HCT116 (cell line): ENCODE results near the gene SPR. TPM values are rescaled to one million over a fixed set of nuclear protein-coding genes. Genes with fewer than 3 reads are reported as not detected.

Experiments used
- ATAC-seq: fragments of 200-7000 bp; cut with Tn5 transposase; 2 replicates; pipeline ENCODE4 v1.9.1; 2020; ENCODE audit warnings: mild to moderate bottlenecking, moderate library complexity
- BruUV-seq: library from RNA; stranded (reverse); fragments of 400-500 nt; replicated peaks from 2 replicates; lab custom pipeline; 2021; lab: Mats Ljungman, UMichigan
- CTCF ChIA-PET: fragments of 300-600 bp; sonication (Branson Sonifier 250); formaldehyde crosslinking; loops from one replicate; lab custom pipeline; 2021; ENCODE audit warnings: antibody characterized with exemption; lab: Charles Lee
- POLR2A ChIA-PET: fragments of 300-600, 350-600 bp; sonication (Branson Sonifier 250); formaldehyde crosslinking; loops from one replicate; lab custom pipeline; 2021; ENCODE audit warnings: antibody characterized with exemption; lab: Charles Lee
- RAD21 ChIA-PET, 2 experiments: fragments of 300-600 bp; sonication (Branson Sonifier 250); formaldehyde crosslinking; loops; one replicate each; lab custom pipeline; 2023; ENCODE audit warnings: low total read pairs in 2 of 2; ENCODE audit not compliant: uncharacterized antibody in 2 of 2, unreplicated experiment in 2 of 2, low non-redundant PET in 1 of 2; lab: Charles Lee
- DNase-seq: peaks from one replicate; pipeline ENCODE4 v3.0.0-alpha.2; 2010; ENCODE audit warnings: low read depth, low spot score
- H2AFZ ChIP-seq: fragments of 200-600 bp; shearing (Covaris generic), sonication (generic); 2 replicates; pipeline ENCODE4 v1.6.1; 2017; ENCODE audit warnings: low read depth, mixed run types, mixed read lengths, antibody characterized with exemption, low read length; ENCODE audit not compliant: poor library complexity, severe bottlenecking
- H3K27ac ChIP-seq: 2 replicates; pipeline ENCODE4 v1.5.1; 2012; ENCODE audit warnings: low read depth, low read length
- H3K27me3 ChIP-seq: fragments of 200-600 bp; sonication (generic); 2 replicates; pipeline ENCODE4 v1.6.1; 2016; ENCODE audit warnings: mixed run types, low read length, mixed read lengths; ENCODE audit not compliant: insufficient read depth
- H3K36me3 ChIP-seq, 2 experiments: fragments of 200-500 bp in 1 of 2; fragments of 200-600 bp in 1 of 2; sonication (Bioruptor generic) in 1 of 2; sonication (generic) in 1 of 2; 2 replicates each; pipeline versions ENCODE4 v1.5.1 to v1.6.1; 2014 to 2016; ENCODE audit warnings: low read length in 2 of 2, inconsistent platforms in 1 of 2, mixed read lengths in 1 of 2, mixed run types in 1 of 2; ENCODE audit not compliant: insufficient read depth in 2 of 2, control insufficient read depth in 1 of 2
- H3K4me1 ChIP-seq, 2 experiments: fragments of 200-600 bp in 1 of 2; sonication (generic) in 1 of 2; 2 replicates each; pipeline versions ENCODE4 v1.5.1 to v1.6.1; 2012 to 2017; ENCODE audit warnings: low read length in 2 of 2, inconsistent platforms in 1 of 2, mild to moderate bottlenecking in 1 of 2, mixed read lengths in 1 of 2, mixed run types in 1 of 2, moderate library complexity in 1 of 2; ENCODE audit not compliant: insufficient read depth in 2 of 2, control insufficient read depth in 1 of 2
- H3K4me2 ChIP-seq: fragments of 200-600 bp; sonication (generic); 2 replicates; pipeline ENCODE4 v1.6.1; 2017; ENCODE audit warnings: mixed run types, low read length, mixed read lengths
- H3K4me3 ChIP-seq, 2 experiments: fragments of 200-600 bp in 1 of 2; sonication (generic) in 1 of 2; replicated peaks in 1 of 2; 2 replicates each; pipeline ENCODE4 v1.5.1; 2011 to 2016; ENCODE audit warnings: low read length in 2 of 2, control low read depth in 1 of 2, low read depth in 1 of 2, mild to moderate bottlenecking in 1 of 2, mixed read lengths in 1 of 2, mixed run types in 1 of 2
- H3K79me2 ChIP-seq: fragments of 200-600 bp; sonication (generic); 2 replicates; pipeline ENCODE4 v1.6.1; 2017; ENCODE audit warnings: mild to moderate bottlenecking, mixed run types, low read length, moderate library complexity, mixed read lengths; ENCODE audit not compliant: insufficient read depth
- H3K9ac ChIP-seq: fragments of 200-600 bp; sonication (generic); 2 replicates; pipeline ENCODE4 v1.6.1; 2016; ENCODE audit warnings: low read length, mixed read lengths
- H3K9me2 ChIP-seq: fragments of 200-600 bp; sonication (generic), shearing (Covaris generic); 2 replicates; pipeline ENCODE4 v1.6.1; 2017; ENCODE audit warnings: mixed run types, mild to moderate bottlenecking, moderate library complexity; ENCODE audit not compliant: insufficient read depth
- H3K9me3 ChIP-seq, 2 experiments: fragments of 200-500 bp in 1 of 2; fragments of 200-600 bp in 1 of 2; sonication (Bioruptor generic) in 1 of 2; sonication (generic) in 1 of 2; 2 replicates each; pipeline ENCODE4 v1.6.1; 2014 to 2017; ENCODE audit warnings: low read length in 2 of 2, mixed read lengths in 2 of 2, inconsistent platforms in 1 of 2, low read depth in 1 of 2, mild to moderate bottlenecking in 1 of 2, mixed run types in 1 of 2, moderate library complexity in 1 of 2; ENCODE audit not compliant: control insufficient read depth in 1 of 2, insufficient read depth in 1 of 2
- H4K20me1 ChIP-seq: fragments of 200-600 bp; sonication (generic), shearing (Covaris generic); 2 replicates; pipeline ENCODE4 v1.6.1; 2017; ENCODE audit warnings: mixed run types, mild to moderate bottlenecking, moderate library complexity; ENCODE audit not compliant: insufficient read depth
- EGR1 ChIP-seq: IDR thresholded peaks from 2 replicates; pipeline ENCODE4 v1.6.1; 2012; ENCODE audit warnings: low read depth
- FOSL1 ChIP-seq: IDR thresholded peaks from 2 replicates; pipeline ENCODE4 v1.6.1; 2012; ENCODE audit warnings: low read depth
- REST ChIP-seq: IDR thresholded peaks from 2 replicates; pipeline ENCODE4 v1.6.1; 2012; ENCODE audit warnings: low read depth
- SRF ChIP-seq: IDR thresholded peaks from 2 replicates; pipeline ENCODE4 v1.6.1; 2012; ENCODE audit warnings: low read depth
- TCF7L2 ChIP-seq: IDR thresholded peaks from 2 replicates; pipeline ENCODE4 v1.7.0; 2011; ENCODE audit warnings: borderline replicate concordance, inconsistent platforms; ENCODE audit not compliant: insufficient read depth, insufficient read length; ENCODE audit errors: extremely low read depth
- ZFX ChIP-seq: fragments of 450-650 bp; IDR thresholded peaks from 2 replicates; pipeline ENCODE4 v1.6.1; 2017
- intact Hi-C: fragments of 100-400 bp; cut with micrococcal nuclease; formaldehyde crosslinking; loops from 2 replicates; pipeline ENCODE4 v1.10.0; 2022
- total RNA-seq: library from RNA; stranded (reverse); gene quantifications from one replicate; pipeline ENCODE4 v1.2.1, GENCODE V29; 2021; ENCODE audit not compliant: unreplicated experiment

SPR gene
- total RNA-seq, 1 experiment from 2014 or later = 66.9 TPM

- TF ChIP-seq ZFX = no peak
- TF ChIP-seq REST = no peak
- TF ChIP-seq SRF = no peak
- TF ChIP-seq TCF7L2 = no peak
- no peak for TF ChIP-seq EGR1
- TF ChIP-seq FOSL1 = no peak
- ChIA-PET CTCF (no interaction called here), RAD21 (no interaction called here), POLR2A (no interaction called here)
- Histone ChIP-seq H3K4me2 (no peak overlapping the region), H3K27ac (no peak overlapping the region), H3K9me2 (no peaks in the 10 kb centered on the region), H2AFZ (no peak overlapping the region), H3K4me3 (no peak overlapping the region), H3K9ac (no peak overlapping the region), H3K4me1 (no peaks in the 10 kb centered on the region), H3K27me3 (no peaks in the 10 kb centered on the region; the same call in 1 of the 2 replicates), H3K36me3 (no peaks in the 10 kb centered on the region), H4K20me1 (no peaks in the 10 kb centered on the region), H3K79me2 (no peaks in the 10 kb centered on the region), H3K9me3 (no peaks in the 10 kb centered on the region)
- ATAC-seq = no peak
- no TSS peak for BruUV-seq
- no peak for DNase-seq
- intact Hi-C loops = no loop called here
Measured at GRCh38 chr2:72847534-72848315, 39.5 kb upstream of the SPR start.
